SK-N-SH (cell line): ENCODE results near the gene HBP1. TPM values are rescaled to one million over a fixed set of nuclear protein-coding genes. Genes with fewer than 3 reads are reported as not detected.

ENCODE experiments used
- CTCF ChIA-PET: fragments of 300-600, 350-600 bp; formaldehyde crosslinking; extraction: SDS; loops from one replicate; lab custom pipeline; 2021; lab: Yijun Ruan, JAX
- POLR2A ChIA-PET: fragments of 350-600 bp; sonication (Branson Sonifier 250); formaldehyde crosslinking; extraction: SDS; loops from one replicate; lab custom pipeline; 2020; ENCODE audit warnings: antibody characterized with exemption, inconsistent platforms; lab: Yijun Ruan, JAX
- DNase-seq: peaks from one replicate; pipeline ENCODE4 v3.0.0; 2012
- H2AFZ ChIP-seq: fragments of 200-600 bp; sonication (generic); 2 replicates; pipeline ENCODE4 v1.8.1; 2016; ENCODE audit warnings: antibody characterized with exemption, mild to moderate bottlenecking, low read depth
- H3F3A ChIP-seq: fragments of 200-600 bp; sonication (generic); replicated peaks from 2 replicates; pipeline ENCODE3; 2016; ENCODE audit warnings: antibody characterized with exemption, mild to moderate bottlenecking; ENCODE audit not compliant: insufficient read depth
- H3K27ac ChIP-seq, 2 experiments: fragments of 200-500 bp in 1 of 2; fragments of 200-600 bp in 1 of 2; sonication (Bioruptor generic) in 1 of 2; sonication (generic), shearing (Covaris generic) in 1 of 2; 2 replicates each; pipeline versions ENCODE4 v1.5.1 to v1.6.1; 2014 to 2016; ENCODE audit warnings: low read depth in 2 of 2, inconsistent platforms in 1 of 2, low read length in 1 of 2, mild to moderate bottlenecking in 1 of 2, mixed read lengths in 1 of 2
- H3K27me3 ChIP-seq: fragments of 200-600 bp; sonication (generic), shearing (Covaris generic); 2 replicates; pipeline ENCODE4 v1.6.1; 2016; ENCODE audit warnings: mixed run types; ENCODE audit not compliant: insufficient read depth
- H3K36me3 ChIP-seq, 2 experiments: fragments of 200-500 bp in 1 of 2; fragments of 200-600 bp in 1 of 2; sonication (Bioruptor generic) in 1 of 2; sonication (generic) in 1 of 2; replicated peaks in 1 of 2; 2 replicates each; pipeline versions ENCODE3 to v1.5.1; 2014 to 2016; ENCODE audit warnings: low read length in 1 of 2, mild to moderate bottlenecking in 1 of 2; ENCODE audit not compliant: insufficient read depth in 2 of 2, control insufficient read depth in 1 of 2
- H3K4me1 ChIP-seq, 2 experiments: fragments of 200-500 bp in 1 of 2; fragments of 200-600 bp in 1 of 2; sonication (Bioruptor generic) in 1 of 2; sonication (generic), shearing (Covaris generic) in 1 of 2; 2 replicates each; pipeline versions ENCODE4 v1.5.1 to v1.6.1; 2014 to 2016; ENCODE audit warnings: low read depth in 1 of 2, low read length in 1 of 2, mixed run types in 1 of 2; ENCODE audit not compliant: insufficient read depth in 2 of 2, control insufficient read depth in 1 of 2
- H3K4me2 ChIP-seq: fragments of 200-600 bp; sonication (generic), shearing (Covaris generic); 2 replicates; pipeline ENCODE4 v1.6.1; 2017; ENCODE audit warnings: mixed run types
- H3K4me3 ChIP-seq, 2 experiments: fragments of 200-500 bp in 1 of 2; fragments of 200-600 bp in 1 of 2; sonication (Bioruptor generic) in 1 of 2; sonication (generic), shearing (Covaris generic) in 1 of 2; 2 replicates each; pipeline versions ENCODE4 v1.5.1 to v1.8.1; 2014 to 2016; ENCODE audit warnings: low read depth in 2 of 2, inconsistent platforms in 1 of 2, low read length in 1 of 2, mild to moderate bottlenecking in 1 of 2, mixed read lengths in 1 of 2, moderate library complexity in 1 of 2
- H3K79me2 ChIP-seq: fragments of 200-600 bp; sonication (generic); 2 replicates; pipeline ENCODE4 v1.8.1; 2017; ENCODE audit warnings: mild to moderate bottlenecking; ENCODE audit not compliant: insufficient read depth
- H3K9ac ChIP-seq: fragments of 200-600 bp; sonication (generic); 2 replicates; pipeline ENCODE4 v1.6.1; 2017; ENCODE audit warnings: mixed run types
- H3K9me2 ChIP-seq: fragments of 200-600 bp; sonication (generic); 2 replicates; pipeline ENCODE4 v1.6.1; 2017; ENCODE audit warnings: mixed run types
- H3K9me3 ChIP-seq: fragments of 200-600 bp; sonication (generic); 2 replicates; pipeline ENCODE4 v1.6.1; 2017; ENCODE audit warnings: mixed run types, mild to moderate bottlenecking, moderate library complexity
- H4K20me1 ChIP-seq: fragments of 200-600 bp; sonication (generic); 2 replicates; pipeline ENCODE4 v1.6.1; 2017; ENCODE audit warnings: mild to moderate bottlenecking, mixed run types; ENCODE audit not compliant: insufficient read depth
- CHD2 ChIP-seq: fragments of 150-350 bp; IDR thresholded peaks from 2 replicates; pipeline ENCODE4 v1.6.1; 2018; ENCODE audit warnings: low read length; ENCODE audit not compliant: partially characterized antibody
- CTCF ChIP-seq: fragments of 200-600 bp; sonication (generic); IDR thresholded peaks from 2 replicates; pipeline ENCODE4 v1.6.1; 2017; ENCODE audit warnings: antibody characterized with exemption, mild to moderate bottlenecking, moderate library complexity
- ELF1 ChIP-seq: IDR thresholded peaks from 2 replicates; pipeline ENCODE4 v1.4.0; 2012
- EP300 ChIP-seq, 2 experiments: IDR thresholded peaks; 2 replicates each; pipeline versions ENCODE4 v1.4.0 to v1.6.1; 2012; ENCODE audit warnings: borderline replicate concordance in 1 of 2, low read depth in 1 of 2, low read length in 1 of 2
- EZH2phosphoT487 ChIP-seq: fragments of 200-600 bp; sonication (generic); IDR thresholded peaks from 2 replicates; pipeline ENCODE4 v1.6.1; 2017; ENCODE audit warnings: low read depth, mixed run types, mild to moderate bottlenecking, antibody characterized with exemption, moderate library complexity, borderline replicate concordance
- FOSL2 ChIP-seq: IDR thresholded peaks from 2 replicates; pipeline ENCODE4 v1.4.0; 2012; ENCODE audit warnings: low read depth, mild to moderate bottlenecking, moderate library complexity, borderline replicate concordance
- FOXJ3 ChIP-seq: sonication (generic); formaldehyde crosslinking; IDR thresholded peaks from 2 replicates; pipeline ENCODE4 v1.5.1; 2020; ENCODE audit warnings: mild to moderate bottlenecking, missing genetic modification reagents
- GABPA ChIP-seq: IDR thresholded peaks from 2 replicates; pipeline ENCODE4 v1.4.0; 2012; ENCODE audit warnings: low read depth, mild to moderate bottlenecking
- GATA2 ChIP-seq: sonication (generic); formaldehyde crosslinking; IDR thresholded peaks from 2 replicates; pipeline ENCODE4 v1.5.0; 2020; ENCODE audit warnings: mild to moderate bottlenecking, missing genetic modification reagents
- JUND ChIP-seq: IDR thresholded peaks from 2 replicates; pipeline ENCODE4 v1.4.0; 2012
- MEF2A ChIP-seq: IDR thresholded peaks from 2 replicates; pipeline ENCODE4 v1.4.0; 2012; ENCODE audit warnings: low read depth, borderline replicate concordance
- MXI1 ChIP-seq: IDR thresholded peaks from 2 replicates; pipeline ENCODE4 v1.6.1; 2012; ENCODE audit warnings: mild to moderate bottlenecking, low read depth, low read length, improper control_type of control experiment
- NFIC ChIP-seq: IDR thresholded peaks from 2 replicates; pipeline ENCODE4 v1.4.0; 2012; ENCODE audit warnings: borderline replicate concordance
- PBX3 ChIP-seq: IDR thresholded peaks from 2 replicates; pipeline ENCODE4; 2012
- POLR2AphosphoS5 ChIP-seq: IDR thresholded peaks from 2 replicates; pipeline ENCODE4 v1.6.1; 2012; ENCODE audit warnings: low read depth, low read length
- RAD21 ChIP-seq: IDR thresholded peaks from 2 replicates; pipeline ENCODE4 v1.6.1; 2012; ENCODE audit warnings: mild to moderate bottlenecking, low read length
- RCOR1 ChIP-seq: fragments of 150-350 bp; IDR thresholded peaks from 2 replicates; pipeline ENCODE4 v1.6.1; 2017; ENCODE audit warnings: antibody characterized with exemption, low read length
- RFX5 ChIP-seq: IDR thresholded peaks from 2 replicates; pipeline ENCODE4 v1.6.1; 2012; ENCODE audit warnings: mild to moderate bottlenecking, improper control_type of control experiment, low read length
- RXRA ChIP-seq: IDR thresholded peaks from 2 replicates; pipeline ENCODE4 v1.4.0; 2012; ENCODE audit warnings: low read depth, mild to moderate bottlenecking, borderline replicate concordance
- SIN3A ChIP-seq: IDR thresholded peaks from 2 replicates; pipeline ENCODE4 v1.6.1; 2012; ENCODE audit warnings: low read depth, mild to moderate bottlenecking, low read length, moderate library complexity, borderline replicate concordance
- SMC3 ChIP-seq: IDR thresholded peaks from 2 replicates; pipeline ENCODE4 v1.6.1; 2012; ENCODE audit warnings: low read depth, low read length, improper control_type of control experiment
- TAF1 ChIP-seq: IDR thresholded peaks from 2 replicates; pipeline ENCODE4 v1.6.1; 2012; ENCODE audit warnings: low read depth, mild to moderate bottlenecking, low read length, moderate library complexity, borderline replicate concordance
- TEAD4 ChIP-seq: IDR thresholded peaks from 2 replicates; pipeline ENCODE4 v1.4.0; 2012; ENCODE audit warnings: mild to moderate bottlenecking, borderline replicate concordance; ENCODE audit not compliant: insufficient read depth
- USF1 ChIP-seq: IDR thresholded peaks from 2 replicates; pipeline ENCODE4 v1.4.0; 2012; ENCODE audit warnings: low read depth, borderline replicate concordance
- USF2 ChIP-seq: fragments of 150-350 bp; IDR thresholded peaks from 2 replicates; pipeline ENCODE4 v1.6.1; 2017; ENCODE audit warnings: antibody characterized with exemption, low read length, low read depth, borderline replicate concordance
- YY1 ChIP-seq: IDR thresholded peaks from 2 replicates; pipeline ENCODE4 v1.4.0; 2012; ENCODE audit warnings: low read depth, mild to moderate bottlenecking
- ZBTB33 ChIP-seq: IDR thresholded peaks from 2 replicates; pipeline ENCODE4 v1.4.0; 2012; ENCODE audit warnings: low read depth, borderline replicate concordance
- polyA plus RNA-seq, 3 experiments: library from polyadenylated mRNA; depleted of rRNA; stranded (reverse); fragments of >200 nt; gene quantifications; 2 replicates each; pipeline ENCODE4 v1.2.3, GENCODE V29; 2012
- TF ChIP-seq, protein P1 (sequence below): fragments of 150-350 bp; IDR thresholded peaks from 2 replicates; pipeline ENCODE4 v1.6.1; 2016; ENCODE audit warnings: mild to moderate bottlenecking, low read depth, low read length

HBP1 gene
- polyA plus RNA-seq, 1 of the 3 experiments (the other 2 are of a cell fraction) = 27.2 TPM

GRCh38 chr7:107236862-107237261 lies 68.1 kb downstream of the HBP1 start:
- no peak overlapping the region for H3K4me3 ChIP-seq
- no peaks in the 10 kb centered on the region; the same call in 1 of the 2 replicates for H4K20me1 ChIP-seq
- H2AFZ ChIP-seq = no peak overlapping the region
- ChIA-PET CTCF (interaction anchor here (0.6 to 1.0 kb wide), 2 partner anchors 43 to 226 kb away, joined by 3 read pairs; no protein-coding TSS in a partner anchor), POLR2A (no interaction called here)
- peak overlapping the region in 1 of 2 experiments; percentile 42; a peak in 2 of 4 replicates for H3K27ac ChIP-seq
- H3K9me3 ChIP-seq = no peaks in the 10 kb centered on the region
- peaks cover 0 to 18% of the 10 kb centered on the region in 2 experiments for H3K36me3 ChIP-seq
- no peak overlapping the region for H3K9ac ChIP-seq
- peaks cover 9 to 20% of the 10 kb centered on the region in 2 experiments for H3K4me1 ChIP-seq
- no peaks in the 10 kb centered on the region for H3K79me2 ChIP-seq
- H3F3A ChIP-seq = peaks cover 9% of the 10 kb centered on the region
- H3K27me3 ChIP-seq = no peaks in the 10 kb centered on the region
- DNase-seq = no peak
- no peak overlapping the region for H3K4me2 ChIP-seq
- no peaks in the 10 kb centered on the region for H3K9me2 ChIP-seq
- peak; percentile 40; the same call in 1 of the 2 replicates for TF ChIP-seq NFIC
- TF ChIP-seq TAF1 = no peak
- no peak for TF ChIP-seq ZBTB33
- no peak for TF ChIP-seq RAD21
- TF ChIP-seq PBX3 = peak; percentile 75
- no peak for TF ChIP-seq RFX5
- no peak for TF ChIP-seq SMC3
- no peak for TF ChIP-seq CTCF
- no peak for TF ChIP-seq GABPA
- peak; percentile 44; the same call in 1 of the 2 replicates for TF ChIP-seq MEF2A
- 0 out of 2 replicates have a peak, but pooled peaks have one; percentile 25 for TF ChIP-seq MXI1
- no peak for TF ChIP-seq FOXJ3 (CRISPR knock-in tag)
- TF ChIP-seq CHD2 = no peak
- TF ChIP-seq RXRA = no peak
- no peak for TF ChIP-seq SIN3A
- 0 out of 2 replicates have a peak, but pooled peaks have one; percentile 26 for TF ChIP-seq TEAD4
- TF ChIP-seq YY1 = no peak
- TF ChIP-seq JUND = peak; percentile 75; the same call in 1 of the 2 replicates
- no peak for TF ChIP-seq RCOR1
- TF ChIP-seq GATA2 (CRISPR knock-in tag) = no peak
- peak in 1 of 2 experiments; percentile 58; a peak in 1 of 4 replicates for TF ChIP-seq EP300 (IDR thresholded peaks at IDR 0.05; ENCODE audit: borderline replicate concordance in 1 of 2, low read depth in 1 of 2, low read length in 1 of 2)
- peak; percentile 78; the same call in 1 of the 2 replicates for TF ChIP-seq FOSL2
- no peak for TF ChIP-seq ELF1
- TF ChIP-seq USF2 = no peak
- TF ChIP-seq USF1 = no peak
- no peak for TF ChIP-seq EZH2phosphoT487
- TF ChIP-seq, protein P1, sequence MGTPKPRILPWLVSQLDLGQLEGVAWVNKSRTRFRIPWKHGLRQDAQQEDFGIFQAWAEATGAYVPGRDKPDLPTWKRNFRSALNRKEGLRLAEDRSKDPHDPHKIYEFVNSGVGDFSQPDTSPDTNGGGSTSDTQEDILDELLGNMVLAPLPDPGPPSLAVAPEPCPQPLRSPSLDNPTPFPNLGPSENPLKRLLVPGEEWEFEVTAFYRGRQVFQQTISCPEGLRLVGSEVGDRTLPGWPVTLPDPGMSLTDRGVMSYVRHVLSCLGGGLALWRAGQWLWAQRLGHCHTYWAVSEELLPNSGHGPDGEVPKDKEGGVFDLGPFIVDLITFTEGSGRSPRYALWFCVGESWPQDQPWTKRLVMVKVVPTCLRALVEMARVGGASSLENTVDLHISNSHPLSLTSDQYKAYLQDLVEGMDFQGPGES = no peak
- TF ChIP-seq POLR2AphosphoS5 = peak; percentile 44; the same call in 1 of the 2 replicates
